Measurements from ENCODE around the gene EMP3.

DNA sequence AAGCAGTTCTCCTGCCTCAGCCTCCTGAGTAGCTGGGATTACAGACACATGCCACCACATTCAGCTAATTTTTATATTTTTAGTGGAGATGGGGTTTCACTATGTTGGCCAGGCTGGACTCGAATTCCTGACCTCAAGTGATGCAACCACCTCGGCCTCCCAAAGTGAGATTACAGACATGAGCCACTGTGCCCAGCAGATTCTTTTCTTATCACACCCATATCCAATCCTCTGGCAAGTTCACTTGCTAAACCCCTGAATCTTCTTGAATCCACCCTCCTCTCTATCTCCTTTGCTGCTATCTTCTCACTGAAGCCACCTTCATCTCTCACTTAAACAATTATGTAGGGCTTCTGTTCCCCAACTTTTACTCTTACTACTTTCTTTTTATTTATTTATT is 20.8 kb downstream of the EMP3 start:
- TF ChIP-seq, protein P1, sequence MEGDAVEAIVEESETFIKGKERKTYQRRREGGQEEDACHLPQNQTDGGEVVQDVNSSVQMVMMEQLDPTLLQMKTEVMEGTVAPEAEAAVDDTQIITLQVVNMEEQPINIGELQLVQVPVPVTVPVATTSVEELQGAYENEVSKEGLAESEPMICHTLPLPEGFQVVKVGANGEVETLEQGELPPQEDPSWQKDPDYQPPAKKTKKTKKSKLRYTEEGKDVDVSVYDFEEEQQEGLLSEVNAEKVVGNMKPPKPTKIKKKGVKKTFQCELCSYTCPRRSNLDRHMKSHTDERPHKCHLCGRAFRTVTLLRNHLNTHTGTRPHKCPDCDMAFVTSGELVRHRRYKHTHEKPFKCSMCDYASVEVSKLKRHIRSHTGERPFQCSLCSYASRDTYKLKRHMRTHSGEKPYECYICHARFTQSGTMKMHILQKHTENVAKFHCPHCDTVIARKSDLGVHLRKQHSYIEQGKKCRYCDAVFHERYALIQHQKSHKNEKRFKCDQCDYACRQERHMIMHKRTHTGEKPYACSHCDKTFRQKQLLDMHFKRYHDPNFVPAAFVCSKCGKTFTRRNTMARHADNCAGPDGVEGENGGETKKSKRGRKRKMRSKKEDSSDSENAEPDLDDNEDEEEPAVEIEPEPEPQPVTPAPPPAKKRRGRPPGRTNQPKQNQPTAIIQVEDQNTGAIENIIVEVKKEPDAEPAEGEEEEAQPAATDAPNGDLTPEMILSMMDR (IDR thresholded peaks at IDR 0.05), result no peak
- no peak for TF ChIP-seq POLR2A (IDR thresholded peaks at IDR 0.05)

All from testis (tissue), 2 donors.